ENCODE measurements around the gene PTPRR. TPM values are rescaled to one million over a fixed set of nuclear protein-coding genes. Genes with fewer than 3 reads are reported as not detected.

The PTPRR gene
- total and polyA plus RNA-seq, 3 experiments from 2014 or later, result not detected

GRCh38 chr12:70660620-70661219 lies 259.8 kb downstream of the PTPRR start:
- H3K36me3 ChIP-seq (ENCODE audit: insufficient read depth, low read length), result no peaks in the 10 kb centered on the region
- DNase-seq, result no peak
- Mint-ChIP-seq H3K27ac (peak overlapping the region in 1 of 8 donors; percentile 38), H3K4me3 (no peak overlapping the region), H3K9me3 (no peaks in the 10 kb centered on the region), H3K27me3 (peaks cover 0 to 6% of the 10 kb centered on the region in 2 donors), H3K4me1 (peaks cover 0 to 8% (median 2%) of the 10 kb centered on the region in 3 donors), H3K36me3 (no peaks in the 10 kb centered on the region)
- peak overlapping the region; percentile 17 for H3K27ac ChIP-seq (ENCODE audit: low read depth, low read length)
- no peaks in the 10 kb centered on the region for H3K27me3 ChIP-seq (ENCODE audit: insufficient read depth, low read length, poor library complexity, severe bottlenecking)
- H3K4me3 ChIP-seq (ENCODE audit: low read length), result no peak overlapping the region
- CTCF ChIA-PET, result no interaction called here
- POLR2A ChIA-PET, result no interaction called here
- no peaks in the 10 kb centered on the region for H3K9me3 ChIP-seq (ENCODE audit: low read length)
- no peaks in the 10 kb centered on the region for H3K4me1 ChIP-seq (ENCODE audit: insufficient read depth, low read length)

GRCh38 chr12:70660002-70660604 lies 260.4 kb downstream of the PTPRR start:
- Histone ChIP-seq H3K36me3 (ENCODE audit: insufficient read depth, low read length) (no peaks in the 10 kb centered on the region), H3K4me3 (ENCODE audit: low read length) (no peak overlapping the region), H3K9me3 (ENCODE audit: low read length) (no peaks in the 10 kb centered on the region), H3K27me3 (ENCODE audit: insufficient read depth, low read length, poor library complexity, severe bottlenecking) (no peaks in the 10 kb centered on the region), H3K27ac (ENCODE audit: low read depth, low read length) (peak overlapping the region; percentile 17), H3K4me1 (ENCODE audit: insufficient read depth, low read length) (no peaks in the 10 kb centered on the region)
- ChIA-PET CTCF (no interaction called here), POLR2A (no interaction called here)
- peaks cover 0 to 6% of the 10 kb centered on the region in 2 donors for H3K27me3 Mint-ChIP-seq
- DNase-seq, result no peak
- no peaks in the 10 kb centered on the region for H3K9me3 Mint-ChIP-seq
- no peak overlapping the region for H3K4me3 Mint-ChIP-seq
- no peaks in the 10 kb centered on the region for H3K36me3 Mint-ChIP-seq
- no peak overlapping the region for H3K27ac Mint-ChIP-seq
- H3K4me1 Mint-ChIP-seq, result peaks cover 0 to 8% (median 2%) of the 10 kb centered on the region in 3 donors

GRCh38 chr12:70659077-70659606 lies 261.4 kb downstream of the PTPRR start:
- DNase-seq, result no peak
- POLR2A ChIA-PET, result no interaction called here
- no peaks in the 10 kb centered on the region for H3K27me3 ChIP-seq (ENCODE audit: insufficient read depth, low read length, poor library complexity, severe bottlenecking)
- Mint-ChIP-seq H3K4me1 (peaks cover 0 to 8% (median 2%) of the 10 kb centered on the region in 3 donors), H3K36me3 (no peaks in the 10 kb centered on the region), H3K4me3 (no peak overlapping the region), H3K27ac (no peak overlapping the region), H3K27me3 (peaks cover 0 to 6% of the 10 kb centered on the region in 2 donors), H3K9me3 (no peaks in the 10 kb centered on the region)
- H3K4me1 ChIP-seq (ENCODE audit: insufficient read depth, low read length), result no peaks in the 10 kb centered on the region
- no peaks in the 10 kb centered on the region for H3K36me3 ChIP-seq (ENCODE audit: insufficient read depth, low read length)
- no peak overlapping the region for H3K4me3 ChIP-seq (ENCODE audit: low read length)
- no peak overlapping the region for H3K27ac ChIP-seq (ENCODE audit: low read depth, low read length)
- CTCF ChIA-PET, result no interaction called here
- H3K9me3 ChIP-seq (ENCODE audit: low read length), result no peaks in the 10 kb centered on the region

GRCh38 chr12:70657616-70658286 lies 262.8 kb downstream of the PTPRR start:
- H3K36me3 Mint-ChIP-seq, result no peaks in the 10 kb centered on the region
- Histone ChIP-seq H3K27me3 (ENCODE audit: insufficient read depth, low read length, poor library complexity, severe bottlenecking) (no peaks in the 10 kb centered on the region), H3K27ac (ENCODE audit: low read depth, low read length) (no peak overlapping the region), H3K36me3 (ENCODE audit: insufficient read depth, low read length) (no peaks in the 10 kb centered on the region), H3K4me3 (ENCODE audit: low read length) (no peak overlapping the region), H3K4me1 (ENCODE audit: insufficient read depth, low read length) (no peaks in the 10 kb centered on the region), H3K9me3 (ENCODE audit: low read length) (no peaks in the 10 kb centered on the region)
- no peaks in the 10 kb centered on the region for H3K9me3 Mint-ChIP-seq
- DNase-seq, result no peak
- ChIA-PET POLR2A (no interaction called here), CTCF (no interaction called here)
- no peak overlapping the region for H3K4me3 Mint-ChIP-seq
- peaks cover 0 to 6% of the 10 kb centered on the region in 2 donors for H3K27me3 Mint-ChIP-seq
- H3K27ac Mint-ChIP-seq, result peak overlapping the region in 1 of 8 donors; percentile 0
- peaks cover 0 to 8% (median 2%) of the 10 kb centered on the region in 3 donors for H3K4me1 Mint-ChIP-seq

- H3K4me1 Mint-ChIP-seq, result no peaks in the 10 kb centered on the region
- H3K27ac Mint-ChIP-seq, result no peak overlapping the region
- Histone ChIP-seq H3K4me3 (ENCODE audit: low read length) (no peak overlapping the region), H3K27ac (ENCODE audit: low read depth, low read length) (no peak overlapping the region), H3K27me3 (ENCODE audit: insufficient read depth, low read length, poor library complexity, severe bottlenecking) (no peaks in the 10 kb centered on the region), H3K4me1 (ENCODE audit: insufficient read depth, low read length) (no peaks in the 10 kb centered on the region), H3K9me3 (ENCODE audit: low read length) (no peaks in the 10 kb centered on the region), H3K36me3 (ENCODE audit: insufficient read depth, low read length) (no peaks in the 10 kb centered on the region)
- no peak for DNase-seq
- CTCF ChIA-PET, result no interaction called here
- no peaks in the 10 kb centered on the region for H3K27me3 Mint-ChIP-seq
- H3K4me3 Mint-ChIP-seq, result no peak overlapping the region
- H3K9me3 Mint-ChIP-seq, result no peaks in the 10 kb centered on the region
- POLR2A ChIA-PET, result no interaction called here
- H3K36me3 Mint-ChIP-seq, result no peaks in the 10 kb centered on the region
Measured at GRCh38 chr12:70652451-70652850, 268.1 kb downstream of the PTPRR start.

GRCh38 chr12:70648831-70649230 lies 271.7 kb downstream of the PTPRR start:
- Histone ChIP-seq H3K27me3 (ENCODE audit: insufficient read depth, low read length, poor library complexity, severe bottlenecking) (no peaks in the 10 kb centered on the region), H3K27ac (ENCODE audit: low read depth, low read length) (no peak overlapping the region), H3K4me3 (ENCODE audit: low read length) (no peak overlapping the region), H3K4me1 (ENCODE audit: insufficient read depth, low read length) (no peaks in the 10 kb centered on the region), H3K9me3 (ENCODE audit: low read length) (no peaks in the 10 kb centered on the region), H3K36me3 (ENCODE audit: insufficient read depth, low read length) (no peaks in the 10 kb centered on the region)
- Mint-ChIP-seq H3K4me1 (peaks cover 0 to 6% (median 3%) of the 10 kb centered on the region in 3 donors), H3K27ac (no peak overlapping the region), H3K9me3 (no peaks in the 10 kb centered on the region), H3K27me3 (no peaks in the 10 kb centered on the region), H3K36me3 (no peaks in the 10 kb centered on the region), H3K4me3 (no peak overlapping the region)
- ChIA-PET CTCF (no interaction called here), POLR2A (no interaction called here)
- no peak for DNase-seq

GRCh38 chr12:70648191-70648590 lies 272.3 kb downstream of the PTPRR start:
- Histone ChIP-seq H3K4me3 (ENCODE audit: low read length) (no peak overlapping the region), H3K27ac (ENCODE audit: low read depth, low read length) (no peak overlapping the region), H3K9me3 (ENCODE audit: low read length) (no peaks in the 10 kb centered on the region), H3K4me1 (ENCODE audit: insufficient read depth, low read length) (no peaks in the 10 kb centered on the region), H3K27me3 (ENCODE audit: insufficient read depth, low read length, poor library complexity, severe bottlenecking) (no peaks in the 10 kb centered on the region), H3K36me3 (ENCODE audit: insufficient read depth, low read length) (no peaks in the 10 kb centered on the region)
- Mint-ChIP-seq H3K36me3 (no peaks in the 10 kb centered on the region), H3K4me1 (peaks cover 0 to 6% (median 3%) of the 10 kb centered on the region in 3 donors), H3K9me3 (no peaks in the 10 kb centered on the region), H3K27me3 (no peaks in the 10 kb centered on the region), H3K4me3 (no peak overlapping the region), H3K27ac (no peak overlapping the region)
- CTCF ChIA-PET, result no interaction called here
- DNase-seq, result no peak
- POLR2A ChIA-PET, result no interaction called here

GRCh38 chr12:70646850-70647249 lies 273.7 kb downstream of the PTPRR start:
- Histone ChIP-seq H3K36me3 (ENCODE audit: insufficient read depth, low read length) (no peaks in the 10 kb centered on the region), H3K9me3 (ENCODE audit: low read length) (no peaks in the 10 kb centered on the region), H3K27me3 (ENCODE audit: insufficient read depth, low read length, poor library complexity, severe bottlenecking) (no peaks in the 10 kb centered on the region), H3K4me3 (ENCODE audit: low read length) (no peak overlapping the region), H3K4me1 (ENCODE audit: insufficient read depth, low read length) (no peaks in the 10 kb centered on the region), H3K27ac (ENCODE audit: low read depth, low read length) (no peak overlapping the region)
- ChIA-PET POLR2A (no interaction called here), CTCF (no interaction called here)
- DNase-seq, result no peak
- Mint-ChIP-seq H3K27me3 (peaks cover 0 to 2% of the 10 kb centered on the region in 2 donors), H3K27ac (no peak overlapping the region), H3K9me3 (no peaks in the 10 kb centered on the region), H3K4me1 (peaks cover 0 to 6% (median 3%) of the 10 kb centered on the region in 3 donors), H3K4me3 (no peak overlapping the region), H3K36me3 (peaks cover 0 to 2% (median 0%) of the 10 kb centered on the region in 3 donors)
